Stomach (tissue), 9 donors: ENCODE measurements around the gene TAX1BP1. TPM values are rescaled to one million over a fixed set of nuclear protein-coding genes. Genes with fewer than 3 reads are reported as not detected.

Experiments
- DNase-seq, 2 donors: peaks; one replicate each; pipeline versions ENCODE4 v3.0.0 to v3.0.0-alpha.2; 2013 to 2019
- H3K27ac ChIP-seq, 5 donors: fragments of 200-600 bp in 4 of 5; sonication (generic) in 4 of 5; one replicate each; pipeline ENCODE4 v1.5.1; 2013 to 2019; ENCODE audit warnings: mild to moderate bottlenecking in 1 of 5, moderate library complexity in 1 of 5
- H3K27me3 ChIP-seq, 3 donors: fragments of 200-600 bp; sonication (generic); one replicate each; pipeline ENCODE4 v1.5.1; 2017 to 2019; ENCODE audit warnings: mixed run types in 1 of 3
- H3K36me3 ChIP-seq, 4 donors: fragments of 200-600 bp; sonication (generic); 1 replicate in 3 of 4; 2 replicates in 1 of 4; pipeline ENCODE4 v1.5.1; 2016 to 2019
- H3K4me1 ChIP-seq, 4 donors: fragments of 200-600 bp; sonication (generic); one replicate each; pipeline ENCODE4 v1.5.1; 2016 to 2019
- H3K4me3 ChIP-seq, 4 donors: fragments of 200-600 bp; sonication (generic) in 3 of 4; one replicate each; pipeline ENCODE4 v1.5.1; 2016 to 2019; ENCODE audit warnings: mild to moderate bottlenecking in 1 of 4
- H3K9me3 ChIP-seq, 4 donors: fragments of 200-600 bp; sonication (generic); one replicate each; pipeline ENCODE4 v1.5.1; 2016 to 2019
- EP300 ChIP-seq: sonication (generic); formaldehyde crosslinking; IDR thresholded peaks from one replicate; pipeline ENCODE4 v1.6.1; 2017; ENCODE audit warnings: antibody characterized with exemption
- POLR2A ChIP-seq, 4 donors: fragments of 450-650 bp; IDR thresholded peaks; one replicate each; pipeline ENCODE4 v1.6.1; 2016; ENCODE audit warnings: antibody characterized with exemption in 4 of 4, control low read depth in 2 of 4, mild to moderate bottlenecking in 1 of 4, moderate library complexity in 1 of 4
- POLR2AphosphoS5 ChIP-seq, 3 donors: sonication (generic); formaldehyde crosslinking; IDR thresholded peaks; one replicate each; pipeline ENCODE4 v1.6.1; 2016; ENCODE audit warnings: antibody characterized with exemption in 3 of 3
- WGBS, 5 donors: extraction: QIAGEN DNeasy Blood & Tissue Kit in 3 of 5; methylation state at CpG; one replicate each; pipeline versions ENCODE4 v1.1.5 to v1.1.7; 2013 to 2018; 5-methylcytosine and 5-hydroxymethylcytosine counted together
- intact Hi-C: fragments of 100-400 bp; cut with DNase I; formaldehyde crosslinking; loops from one replicate; pipeline ENCODE4 v1.15.1; 2023; ENCODE audit warnings: low total_unique reads
- polyA plus RNA-seq, 3 donors: library from polyadenylated mRNA; stranded (reverse); fragments of 200-250 nt; gene quantifications; one replicate each; pipeline ENCODE4 v1.2.3, GENCODE V29; 2013
- total RNA-seq, 5 donors: library from RNA; depleted of rRNA; stranded (reverse); fragments of >200 nt; gene quantifications; one replicate each; pipeline versions ENCODE4 v1.1.0 to v1.2.3, GENCODE V29; 2014 to 2016
- TF ChIP-seq, protein P1 (sequence below), 7 experiments: fragments of 450-650 bp in 4 of 7; fragments of 200-600 bp in 3 of 7; sonication (generic) in 3 of 7; IDR thresholded peaks; one replicate each; pipeline ENCODE4 v1.5.1; 2016 to 2019; ENCODE audit warnings: antibody characterized with exemption in 7 of 7, control low read depth in 2 of 7, mild to moderate bottlenecking in 1 of 7
- donor health status: healthy with polysubstance abuse.
- donor health status: Bipolar disorder and iron deficiency.
- donor health status: healthy.

Gene TAX1BP1
- total and polyA plus RNA-seq, 8 donors = 43.4 to 199 (median 71.0) TPM

GRCh38 chr7:27774717-27775328 lies 34.9 kb downstream of the TAX1BP1 start:
- intact Hi-C loops = no loop called here
- H3K27ac ChIP-seq = no peak overlapping the region
- H3K27me3 ChIP-seq = no peaks in the 10 kb centered on the region
- 38 to 56% (median 39%) methylated on average over 2 of the region's 2 CpGs for WGBS, 5 donors
- H3K4me1 ChIP-seq = peaks cover 0 to 31% (median 3%) of the 10 kb centered on the region in 4 donors
- no peak for TF ChIP-seq POLR2A (IDR thresholded peaks at IDR 0.05)
- TF ChIP-seq, protein P1, sequence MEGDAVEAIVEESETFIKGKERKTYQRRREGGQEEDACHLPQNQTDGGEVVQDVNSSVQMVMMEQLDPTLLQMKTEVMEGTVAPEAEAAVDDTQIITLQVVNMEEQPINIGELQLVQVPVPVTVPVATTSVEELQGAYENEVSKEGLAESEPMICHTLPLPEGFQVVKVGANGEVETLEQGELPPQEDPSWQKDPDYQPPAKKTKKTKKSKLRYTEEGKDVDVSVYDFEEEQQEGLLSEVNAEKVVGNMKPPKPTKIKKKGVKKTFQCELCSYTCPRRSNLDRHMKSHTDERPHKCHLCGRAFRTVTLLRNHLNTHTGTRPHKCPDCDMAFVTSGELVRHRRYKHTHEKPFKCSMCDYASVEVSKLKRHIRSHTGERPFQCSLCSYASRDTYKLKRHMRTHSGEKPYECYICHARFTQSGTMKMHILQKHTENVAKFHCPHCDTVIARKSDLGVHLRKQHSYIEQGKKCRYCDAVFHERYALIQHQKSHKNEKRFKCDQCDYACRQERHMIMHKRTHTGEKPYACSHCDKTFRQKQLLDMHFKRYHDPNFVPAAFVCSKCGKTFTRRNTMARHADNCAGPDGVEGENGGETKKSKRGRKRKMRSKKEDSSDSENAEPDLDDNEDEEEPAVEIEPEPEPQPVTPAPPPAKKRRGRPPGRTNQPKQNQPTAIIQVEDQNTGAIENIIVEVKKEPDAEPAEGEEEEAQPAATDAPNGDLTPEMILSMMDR (IDR thresholded peaks at IDR 0.05) = peak in 4 of 7 experiments; percentile 27 to 46 (median 40)
- peaks cover 0 to 27% (median 26%) of the 10 kb centered on the region in 4 donors for H3K36me3 ChIP-seq
- peak in 1 of 2 donors; percentile 58 for DNase-seq
- no peaks in the 10 kb centered on the region for H3K9me3 ChIP-seq
- H3K4me3 ChIP-seq = no peak overlapping the region

DNA sequence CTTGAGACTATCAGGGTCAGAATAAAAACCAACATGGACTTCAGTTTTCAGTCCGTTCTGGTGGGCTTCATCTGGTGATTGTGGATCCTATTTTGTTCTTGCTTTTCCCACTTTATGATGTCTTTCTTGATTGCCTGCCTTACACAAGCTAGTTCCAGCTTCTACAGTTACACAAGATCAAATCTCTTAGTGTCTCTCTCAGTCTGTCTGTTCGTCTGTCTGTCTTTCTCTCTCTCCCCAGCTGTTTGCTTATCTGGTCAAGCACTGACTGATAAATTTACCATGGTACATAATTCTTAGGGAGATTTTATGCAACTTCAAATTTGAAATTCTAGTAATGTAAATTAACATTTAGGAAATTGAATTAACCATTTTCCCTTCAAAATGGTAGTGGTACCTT lies 35.8 kb downstream of the TAX1BP1 start:
- H3K4me3 ChIP-seq = no peak overlapping the region
- no peak overlapping the region for H3K27ac ChIP-seq
- peaks cover 0 to 18% (median 17%) of the 10 kb centered on the region in 4 donors for H3K36me3 ChIP-seq
- no peak for DNase-seq
- H3K27me3 ChIP-seq = no peaks in the 10 kb centered on the region
- intact Hi-C loops = no loop called here
- 66 to 74% (median 73%) methylated on average over 2 of the region's 2 CpGs for WGBS, 5 donors
- peaks cover 0 to 25% (median 3%) of the 10 kb centered on the region in 4 donors for H3K4me1 ChIP-seq
- H3K9me3 ChIP-seq = no peaks in the 10 kb centered on the region
- TF ChIP-seq POLR2AphosphoS5 (IDR thresholded peaks at IDR 0.05) (no peak), POLR2A (IDR thresholded peaks at IDR 0.05) (no peak), EP300 (no peak)
- TF ChIP-seq, protein P1 (IDR thresholded peaks at IDR 0.05) = no peak

- intact Hi-C loops = no loop called here
- Histone ChIP-seq H3K4me3 (no peak overlapping the region), H3K36me3 (peaks cover 0 to 7% (median 4%) of the 10 kb centered on the region in 4 donors), H3K4me1 (peaks cover 0 to 26% (median 7%) of the 10 kb centered on the region in 4 donors), H3K27me3 (no peaks in the 10 kb centered on the region), H3K9me3 (no peaks in the 10 kb centered on the region), H3K27ac (no peak overlapping the region)
- WGBS, 5 donors = 65 to 79% (median 78%) methylated on average over 2 of the region's 2 CpGs
- TF ChIP-seq EP300 (no peak), POLR2AphosphoS5 (IDR thresholded peaks at IDR 0.05) (no peak), POLR2A (IDR thresholded peaks at IDR 0.05) (no peak)
- TF ChIP-seq, protein P1 (IDR thresholded peaks at IDR 0.05) = no peak
- DNase-seq = no peak
Observed at GRCh38 chr7:27777662-27778061, 37.7 kb downstream of the TAX1BP1 start.

GRCh38 chr7:27779873-27780272 lies 39.9 kb downstream of the TAX1BP1 start:
- H3K27ac ChIP-seq = no peak overlapping the region
- no peak for DNase-seq
- H3K27me3 ChIP-seq = no peaks in the 10 kb centered on the region
- H3K36me3 ChIP-seq = peaks cover 0 to 7% (median 2%) of the 10 kb centered on the region in 4 donors
- intact Hi-C loops = no loop called here
- no peaks in the 10 kb centered on the region for H3K9me3 ChIP-seq
- TF ChIP-seq EP300 (no peak), POLR2AphosphoS5 (IDR thresholded peaks at IDR 0.05) (no peak), POLR2A (IDR thresholded peaks at IDR 0.05) (no peak)
- TF ChIP-seq, protein P1 (IDR thresholded peaks at IDR 0.05) = no peak
- peaks cover 0 to 46% (median 26%) of the 10 kb centered on the region in 4 donors for H3K4me1 ChIP-seq
- H3K4me3 ChIP-seq = no peak overlapping the region
